K562 (cell line): ENCODE measurements around the gene PKD1. TPM values are rescaled to one million over a fixed set of nuclear protein-coding genes. Genes with fewer than 3 reads are reported as not detected.

Experiments
- ATAC-seq: fragments of 200-7000 bp; cut with Tn5 transposase; 3 replicates; pipeline ENCODE4 v1.9.1; 2020; ENCODE audit warnings: moderate library complexity
- BruUV-seq: library from RNA; stranded (reverse); fragments of 400-500 nt; replicated peaks from 2 replicates; lab custom pipeline; 2021; lab: Mats Ljungman, UMichigan
- CTCF ChIA-PET: fragments of 300-600 bp; formaldehyde crosslinking; extraction: SDS; loops from one replicate; lab custom pipeline; 2021; ENCODE audit warnings: low intra/inter-chr PET ratio; lab: Yijun Ruan, JAX
- POLR2A ChIA-PET: fragments of 300-600, 350-650 bp; sonication (Branson Sonifier 250); formaldehyde crosslinking; extraction: SDS; loops from one replicate; lab custom pipeline; 2021; ENCODE audit warnings: antibody characterized with exemption, inconsistent platforms; lab: Yijun Ruan, JAX
- DNase-seq, 4 experiments: peaks; one replicate each; pipeline versions ENCODE4 v3.0.0 to v3.0.0-alpha.2; 2011 to 2018; ENCODE audit warnings: low spot score in 3 of 4, mixed read lengths in 3 of 4; ENCODE audit errors: extremely low read depth in 1 of 4
- FAIRE-seq: peaks from 2 replicates; lab custom pipeline; 2011; peaks lifted over from hg19 to GRCh38; lab: Jason Lieb, UNC
- H2AFZ ChIP-seq: 2 replicates; pipeline ENCODE4 v1.6.0; 2011; ENCODE audit warnings: low read depth, low read length, control low read depth, inconsistent platforms
- H3K27ac ChIP-seq: fragments of 200-600 bp; 3 replicates; pipeline ENCODE4 v1.8.0; 2011; ENCODE audit warnings: low read depth, mild to moderate bottlenecking, control low read depth, inconsistent platforms, low read length, moderate library complexity, mixed read lengths; ENCODE audit errors: extremely low read depth
- H3K27me3 ChIP-seq, 2 experiments: fragments of 300-600 bp in 1 of 2; 2 replicates in 1 of 2; 3 replicates in 1 of 2; pipeline versions ENCODE4 v1.6.0 to v1.8.0; 2011; ENCODE audit warnings: inconsistent platforms in 2 of 2, low read length in 2 of 2, mild to moderate bottlenecking in 1 of 2, mixed read lengths in 1 of 2, moderate library complexity in 1 of 2; ENCODE audit not compliant: control insufficient read depth in 2 of 2, insufficient read depth in 2 of 2
- H3K36me3 ChIP-seq: fragments of 300-600 bp; 3 replicates; pipeline ENCODE4 v1.8.0; 2011; ENCODE audit warnings: mild to moderate bottlenecking, low read length, inconsistent platforms; ENCODE audit not compliant: control insufficient read depth, insufficient read depth
- H3K4me1 ChIP-seq, 2 experiments: fragments of 200-600 bp in 1 of 2; replicated peaks in 1 of 2; 2 replicates in 1 of 2; 3 replicates in 1 of 2; pipeline versions ENCODE4 v1.5.1 to v1.8.0; 2011; ENCODE audit warnings: inconsistent platforms in 2 of 2, low read length in 2 of 2, mild to moderate bottlenecking in 1 of 2, mixed read lengths in 1 of 2, moderate library complexity in 1 of 2; ENCODE audit not compliant: control insufficient read depth in 2 of 2, insufficient read depth in 2 of 2
- H3K4me2 ChIP-seq: 2 replicates; pipeline ENCODE4 v1.6.1; 2011; ENCODE audit warnings: low read length, control low read depth, inconsistent platforms, mixed read lengths; ENCODE audit not compliant: insufficient read depth
- H3K4me3 ChIP-seq: fragments of 200-600 bp; sonication (generic), shearing (Covaris generic); 2 replicates; pipeline ENCODE4 v1.5.1; 2016; ENCODE audit warnings: control low read depth, inconsistent platforms
- H3K79me2 ChIP-seq: fragments of 200-600 bp; 3 replicates; pipeline ENCODE4 v1.8.0; 2011; ENCODE audit warnings: low read length, inconsistent platforms; ENCODE audit not compliant: control insufficient read depth, insufficient read depth
- H3K9ac ChIP-seq, 2 experiments: 2 replicates each; pipeline versions ENCODE4 v1.6.0 to v1.6.1; 2011; ENCODE audit warnings: low read depth in 2 of 2, low read length in 2 of 2, control low read depth in 1 of 2, inconsistent platforms in 1 of 2, mild to moderate bottlenecking in 1 of 2, mixed read lengths in 1 of 2; ENCODE audit not compliant: insufficient read depth in 1 of 2
- H3K9me1 ChIP-seq: one replicate; pipeline ENCODE4 v1.6.0; 2011; ENCODE audit warnings: inconsistent platforms, mild to moderate bottlenecking, low read length, moderate library complexity; ENCODE audit not compliant: control insufficient read depth, insufficient read depth
- H3K9me3 ChIP-seq: replicated peaks from 2 replicates; pipeline ENCODE4 v1.5.1; 2011; ENCODE audit warnings: low read depth, low read length, inconsistent platforms; ENCODE audit not compliant: control insufficient read depth, insufficient read depth
- H4K20me1 ChIP-seq: replicated peaks from 2 replicates; pipeline ENCODE4 v1.6.1; 2011; ENCODE audit warnings: low read length, inconsistent platforms, mixed read lengths; ENCODE audit not compliant: control insufficient read depth, insufficient read depth
- KHSRP ChIP-seq: fragments of 450-650 bp; IDR thresholded peaks from 2 replicates; pipeline ENCODE4 v1.6.1; 2017
- POLR2A ChIP-seq: fragments of 450-650 bp; conservative IDR thresholded peaks from 2 replicates; pipeline ENCODE4 v1.6.1; 2016
- POU5F1 ChIP-seq: fragments of 150-350 bp; IDR thresholded peaks from 2 replicates; pipeline ENCODE4 v1.6.1; 2014; ENCODE audit warnings: borderline replicate concordance, low read length, low read depth, mild to moderate bottlenecking; ENCODE audit not compliant: partially characterized antibody
- RBFOX2 ChIP-seq: fragments of 200-400 bp; formaldehyde crosslinking; IDR thresholded peaks from 2 replicates; pipeline ENCODE4 v1.6.1; 2017; ENCODE audit warnings: low read depth, mild to moderate bottlenecking, low read length, moderate library complexity
- RBM25 ChIP-seq: fragments of 200-400 bp; formaldehyde crosslinking; IDR thresholded peaks from 2 replicates; pipeline ENCODE4 v1.6.1; 2018; ENCODE audit warnings: low read length, low read depth, moderate library complexity; ENCODE audit not compliant: severe bottlenecking
- RNF2 ChIP-seq: sonication (generic); IDR thresholded peaks from 2 replicates; pipeline ENCODE4 v1.6.1; 2016
- ZNF696 ChIP-seq: fragments of 250-450 bp; sonication (Bioruptor Pico); conservative IDR thresholded peaks from 2 replicates; pipeline ENCODE4 v1.4.0; 2020; ENCODE audit warnings: mild to moderate bottlenecking, moderate library complexity
- ZNF830 ChIP-seq: fragments of 250-450 bp; sonication (Bioruptor Pico); IDR thresholded peaks from 2 replicates; pipeline ENCODE4 v1.5.0; 2021; ENCODE audit warnings: mild to moderate bottlenecking
- WGBS: fragments of 100-300 bp; shearing (Covaris generic); methylation state at CpG from one replicate; pipeline ENCODE4 v1.1.6; 2016; ENCODE audit warnings: low coverage, mixed read lengths; ENCODE audit not compliant: insufficient coverage; ENCODE audit errors: missing lambda C conversion rate; 5-methylcytosine and 5-hydroxymethylcytosine counted together
- in situ Hi-C: fragments of 300-500 bp; cut with MboI; formaldehyde crosslinking; loops from 4 replicates; pipeline ENCODE4 v1.15.0; 2018; ENCODE audit warnings: inconsistent platforms, mixed read lengths
- intact Hi-C: fragments of 100-400 bp; cut with micrococcal nuclease; formaldehyde crosslinking; loops from 2 replicates; pipeline ENCODE4 v1.14.2; 2022
- polyA plus RNA-seq, 8 experiments: library from polyadenylated mRNA; depleted of rRNA in 4 of 8; stranded (reverse) in 5 of 8; unstranded in 3 of 8; fragments of >200 nt; fragmentation: Nextera tagmentation in 2 of 8; fragmentation: Illumina TruSeq in 1 of 8; extraction: Ambion mirVana in 2 of 8; extraction: Trizol in 1 of 8; gene quantifications; 2 replicates each; pipeline versions ENCODE4 v1.2.1 to v1.2.3, GENCODE V29; 2011 to 2014; ENCODE audit warnings: inconsistent platforms in 1 of 8, missing spikeins in 1 of 8
- total RNA-seq, 7 experiments: library from RNA; depleted of rRNA in 6 of 7; stranded (reverse); fragments of >200 nt in 6 of 7; fragmentation: Illumina TruSeq in 2 of 7; extraction: Trizol in 2 of 7; gene quantifications; 2 replicates each; pipeline versions ENCODE4 v1.2.1 to v1.2.3, GENCODE V29; 2011 to 2021; ENCODE audit warnings: low replicate concordance in 1 of 7

Gene PKD1
- total and polyA plus RNA-seq, 9 of the 15 experiments (the other 6 are each of a cell fraction or from before 2014, with no cell fraction given): 0.23 to 93.5 (median 12.6) TPM

DNA sequence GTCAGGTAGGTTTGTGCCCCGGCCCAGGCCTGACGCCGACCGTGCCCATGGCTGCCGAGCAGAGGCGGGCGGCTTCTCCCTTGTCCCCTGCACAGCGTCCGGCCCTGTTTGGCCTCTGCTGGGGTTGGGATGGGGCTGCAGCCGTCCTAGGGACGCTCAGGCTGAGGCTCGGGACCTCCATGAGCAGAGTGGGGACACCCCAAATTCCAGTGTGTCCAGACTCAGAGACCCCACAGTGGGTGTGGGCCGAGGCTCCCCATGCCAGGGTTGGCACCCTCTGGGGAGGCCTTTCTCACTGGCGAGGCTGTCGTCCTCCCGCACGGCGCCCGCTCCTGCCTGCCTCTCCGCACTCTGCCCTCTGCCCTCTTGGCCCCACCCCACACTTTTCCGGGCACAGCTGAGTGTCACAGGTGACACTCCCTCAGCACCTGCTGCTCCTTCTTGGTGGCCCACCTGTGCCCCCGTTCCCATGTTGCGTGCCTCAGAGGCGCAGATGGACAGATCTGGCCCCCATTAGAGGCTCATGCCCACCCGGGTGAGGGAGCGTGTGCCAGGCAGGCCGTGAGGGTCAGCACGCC, 36.0 kb upstream of the PKD1 start:
- Histone ChIP-seq H3K9me3 (no peaks in the 10 kb centered on the region), H3K36me3 (peaks cover 82% of the 10 kb centered on the region), H4K20me1 (no peaks in the 10 kb centered on the region), H3K27ac (no peak overlapping the region), H3K9me1 (no peaks in the 10 kb centered on the region), H3K9ac (peak overlapping the region in 1 of 2 experiments; percentile 28; a peak in 2 of 4 replicates), H3K4me1 (peaks cover 0 to 47% of the 10 kb centered on the region in 2 experiments; a peak in 1 of 5 replicates), H3K79me2 (no peaks in the 10 kb centered on the region; the same call in 2 of the 3 replicates), H3K27me3 (no peaks in the 10 kb centered on the region), H2AFZ (no peak overlapping the region), H3K4me2 (no peak overlapping the region), H3K4me3 (no peak overlapping the region)
- BruUV-seq: no TSS peak
- in situ Hi-C loops (no loop called here), intact Hi-C loops (no loop called here)
- WGBS: 97% methylated on average over 21 of the region's 28 CpGs
- ChIA-PET CTCF (no interaction called here), POLR2A (interaction anchor here (1.5 to 4.3 kb wide), 2 partner anchors 14 to 16 kb away, joined by 3 to 27 read pairs; partner anchors contain the start of gene TRAF7)
- FAIRE-seq (no peak), DNase-seq (no peak), ATAC-seq (no peak)
- TF ChIP-seq ZNF830 (CRISPR knock-in tag): no peak
- 0 out of 2 replicates have a peak, but pooled peaks have one; percentile 19 for TF ChIP-seq POLR2A
- TF ChIP-seq KHSRP: no peak
- no peak for TF ChIP-seq RBM25
- no peak for TF ChIP-seq RNF2
- TF ChIP-seq RBFOX2: 0 out of 2 replicates have a peak, but pooled peaks have one; percentile 21
- TF ChIP-seq POU5F1: no peak
- no peak for TF ChIP-seq ZNF696
